ENCODE measurements around the gene SEMA6A. TPM values are rescaled to one million over a fixed set of nuclear protein-coding genes. Genes with fewer than 3 reads are reported as not detected.

Gene SEMA6A
- total and polyA plus RNA-seq, 10 of the 15 experiments (the other 5 are each of a cell fraction or from before 2014, with no cell fraction given): 0.16 to 10.2 (median 1.1) TPM

- TF ChIP-seq MEF2B (IDR thresholded peaks at IDR 0.05; ENCODE audit: partially characterized antibody, poor library complexity, severe bottlenecking) (no peak), TAF1 (IDR thresholded peaks at IDR 0.05; ENCODE audit: borderline replicate concordance, low read depth, low read length) (no peak), ATF2 (IDR thresholded peaks at IDR 0.05; ENCODE audit: low read length) (no peak), RELA (IDR thresholded peaks at IDR 0.05; ENCODE audit: borderline replicate concordance, partially characterized antibody) (no peak)
Observed at GRCh38 chr5:116448450-116448849, 126.2 kb downstream of the SEMA6A start (continued).

GRCh38 chr5:116446356-116447005 is 128.1 kb downstream of the SEMA6A start:
- no peaks in the 10 kb centered on the region for H3K27me3 ChIP-seq (replicated peaks in 1 of 2; ENCODE audit: control insufficient read depth in 2 of 2, insufficient read depth in 2 of 2, low read length in 1 of 2)
- no TSS peak for BruUV-seq (replicated peaks)
- no peaks in the 10 kb centered on the region; the same call in 1 of the 2 replicates for H3K4me1 ChIP-seq (ENCODE audit: control insufficient read depth, insufficient read depth, low read length)
- ChIA-PET SMC1A (ENCODE audit: uncharacterized antibody, unreplicated experiment) (interaction anchor here (2.0 kb wide), 1 partner anchor 8 kb away, joined by 7 read pairs; no protein-coding TSS in a partner anchor), POLR2A (no interaction called here), CTCF (interaction anchor here (1.1 kb wide), 1 partner anchor 310 kb away, joined by 6 read pairs; no protein-coding TSS in a partner anchor), RAD21 (ENCODE audit: unreplicated experiment) (no interaction called here)
- no peaks in the 10 kb centered on the region for H4K20me1 ChIP-seq (ENCODE audit: control insufficient read depth, insufficient read depth)
- FAIRE-seq (no peak), ATAC-seq (no peak), DNase-seq (ENCODE audit: low read depth, low spot score) (no peak)
- peaks cover 0 to 3% of the 10 kb centered on the region in 2 experiments; a peak in 2 of 4 replicates for H3K36me3 ChIP-seq (ENCODE audit: control insufficient read depth in 2 of 2, insufficient read depth in 2 of 2, low read length in 1 of 2)
- 87% methylated on average over 32 of the region's 32 CpGs for WGBS (ENCODE audit: insufficient coverage, insufficient replicate concordance, low lambda C conversion rate, missing lambda C conversion rate)
- no peak overlapping the region for H2AFZ ChIP-seq (ENCODE audit: control insufficient read depth, low read depth, low read length)
- TF ChIP-seq MAX (IDR thresholded peaks at IDR 0.05; ENCODE audit: low read depth, low read length) (no peak), CTCF (IDR thresholded peaks at IDR 0.05 in 2 of 3, conservative IDR thresholded peaks at IDR 0.05 in 1 of 3; ENCODE audit: control insufficient read depth in 2 of 3, extremely low read depth in 1 of 3, insufficient read depth in 1 of 3, low read depth in 3 of 3, low read length in 3 of 3) (no peak), NFYB (IDR thresholded peaks at IDR 0.05; ENCODE audit: insufficient read depth, low read depth, low read length) (no peak), SIN3A (IDR thresholded peaks at IDR 0.05; ENCODE audit: low read depth, low read length) (no peak)
- H3K9ac ChIP-seq (ENCODE audit: control insufficient read depth, insufficient read depth, low read length): no peak overlapping the region
- H3K27ac ChIP-seq (ENCODE audit: control insufficient read depth, insufficient read depth): no peak overlapping the region
- H3K4me3 ChIP-seq: no peak overlapping the region
- in situ Hi-C loops (cut with MboI) (no loop called here), intact Hi-C loops (cut with micrococcal nuclease; ENCODE audit: unreplicated experiment) (no loop called here)
- no peaks in the 10 kb centered on the region for H3K9me3 ChIP-seq (replicated peaks; ENCODE audit: control insufficient read depth, insufficient read depth, low read length)
- no peak overlapping the region for H3K4me2 ChIP-seq (ENCODE audit: control insufficient read depth, insufficient read depth)
- no peaks in the 10 kb centered on the region for H3K79me2 ChIP-seq (ENCODE audit: control insufficient read depth, insufficient read depth, low read length)
